Measurements from ENCODE around the gene C20orf144.
A peak's percentile ranks its signal among the peaks of the same experiment; 100 is the strongest.

C20orf144 gene

GRCh38 chr20:33679758-33680485 is 17.8 kb downstream of the C20orf144 start:
- FAIRE-seq, result no peak
- no peak for DNase-seq (ENCODE audit: insufficient read length, low spot score)
- TF ChIP-seq, protein P1, sequence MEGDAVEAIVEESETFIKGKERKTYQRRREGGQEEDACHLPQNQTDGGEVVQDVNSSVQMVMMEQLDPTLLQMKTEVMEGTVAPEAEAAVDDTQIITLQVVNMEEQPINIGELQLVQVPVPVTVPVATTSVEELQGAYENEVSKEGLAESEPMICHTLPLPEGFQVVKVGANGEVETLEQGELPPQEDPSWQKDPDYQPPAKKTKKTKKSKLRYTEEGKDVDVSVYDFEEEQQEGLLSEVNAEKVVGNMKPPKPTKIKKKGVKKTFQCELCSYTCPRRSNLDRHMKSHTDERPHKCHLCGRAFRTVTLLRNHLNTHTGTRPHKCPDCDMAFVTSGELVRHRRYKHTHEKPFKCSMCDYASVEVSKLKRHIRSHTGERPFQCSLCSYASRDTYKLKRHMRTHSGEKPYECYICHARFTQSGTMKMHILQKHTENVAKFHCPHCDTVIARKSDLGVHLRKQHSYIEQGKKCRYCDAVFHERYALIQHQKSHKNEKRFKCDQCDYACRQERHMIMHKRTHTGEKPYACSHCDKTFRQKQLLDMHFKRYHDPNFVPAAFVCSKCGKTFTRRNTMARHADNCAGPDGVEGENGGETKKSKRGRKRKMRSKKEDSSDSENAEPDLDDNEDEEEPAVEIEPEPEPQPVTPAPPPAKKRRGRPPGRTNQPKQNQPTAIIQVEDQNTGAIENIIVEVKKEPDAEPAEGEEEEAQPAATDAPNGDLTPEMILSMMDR (IDR thresholded peaks at IDR 0.05; ENCODE audit: insufficient read depth, missing control alignments), result no peak

GRCh38 chr20:33680686-33681085 is 18.6 kb downstream of the C20orf144 start:
- FAIRE-seq (no peak), DNase-seq (ENCODE audit: insufficient read length, low spot score) (no peak)
- TF ChIP-seq, protein P1 (IDR thresholded peaks at IDR 0.05; ENCODE audit: insufficient read depth, missing control alignments), result no peak

GRCh38 chr20:33681288-33681687 is 19.2 kb downstream of the C20orf144 start:
- peak; percentile 16 for DNase-seq (ENCODE audit: insufficient read length, low spot score)
- FAIRE-seq, result no peak
- TF ChIP-seq, protein P1 (IDR thresholded peaks at IDR 0.05; ENCODE audit: insufficient read depth, missing control alignments), result no peak

DNA sequence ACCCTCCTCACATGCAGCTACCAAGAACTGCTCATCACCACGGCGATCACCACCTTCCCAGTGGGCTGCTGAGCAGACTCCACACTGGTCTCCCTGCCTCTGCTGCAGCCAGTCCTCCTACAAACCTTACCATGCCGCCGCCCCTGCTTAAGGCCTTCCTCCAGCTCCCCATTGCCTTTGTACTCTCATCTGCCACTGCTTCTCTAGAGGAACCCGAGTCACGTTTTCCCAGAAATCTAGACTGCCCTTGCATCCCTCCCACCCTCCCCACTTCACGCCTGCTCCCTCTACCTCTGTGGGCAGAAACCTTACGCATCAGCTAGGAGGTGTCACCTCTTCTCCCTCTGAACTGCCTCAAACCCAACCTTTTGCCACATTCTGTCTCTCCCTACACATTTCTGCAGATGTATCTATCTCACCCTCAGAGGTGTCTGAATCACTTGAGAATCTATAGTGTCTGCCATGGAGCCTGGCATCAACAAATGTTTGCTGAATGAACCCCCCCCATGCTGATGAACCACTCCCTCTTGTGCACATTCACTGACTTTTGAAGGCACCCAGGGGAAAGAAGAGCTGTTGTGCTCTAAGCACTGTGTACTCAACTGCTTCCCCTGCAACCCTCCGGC is 19.7 kb downstream of the C20orf144 start:
- TF ChIP-seq, protein P1 (IDR thresholded peaks at IDR 0.05; ENCODE audit: insufficient read depth, missing control alignments), result no peak
- DNase-seq (ENCODE audit: insufficient read length, low spot score), result no peak
- FAIRE-seq, result no peak

DNA sequence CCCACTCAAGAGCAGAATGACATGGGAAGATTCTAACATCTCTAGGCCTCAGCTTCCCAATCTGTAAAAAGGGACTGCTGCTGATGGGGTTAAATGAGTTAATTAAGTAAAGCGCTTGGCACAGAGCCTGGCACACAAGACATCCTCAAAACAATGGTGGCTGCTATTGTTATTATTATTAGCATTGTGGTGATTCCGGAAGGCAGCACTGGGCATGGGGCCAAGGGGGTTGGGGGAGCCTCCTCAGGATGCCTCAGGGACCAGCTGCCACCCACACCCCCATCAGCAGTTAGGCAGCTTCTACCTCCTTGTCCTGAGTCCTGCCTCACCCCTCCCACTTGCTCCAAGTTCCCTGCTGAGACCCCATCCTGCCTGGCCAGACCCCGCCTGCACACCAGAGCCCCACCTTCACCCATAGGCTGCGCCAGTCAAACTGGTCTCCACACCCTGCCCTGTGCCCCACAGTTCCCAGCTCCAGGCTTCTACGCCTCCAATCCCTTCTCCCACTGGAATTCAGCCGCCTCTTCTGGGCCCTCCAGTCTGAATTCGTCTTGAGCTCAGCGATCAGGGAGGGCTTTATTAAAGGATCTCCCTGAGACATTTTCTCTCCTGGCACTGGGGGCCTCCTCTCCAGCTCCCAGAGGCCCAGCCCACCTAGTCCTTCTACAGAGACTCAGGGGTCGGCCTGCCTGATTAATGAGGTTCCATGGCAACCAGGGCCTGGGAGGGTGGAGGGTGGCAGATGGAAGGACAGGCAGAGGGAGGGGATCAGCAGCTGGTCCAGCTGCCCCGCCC is 22.6 kb downstream of the C20orf144 start:
- FAIRE-seq, result no peak
- TF ChIP-seq, protein P1 (IDR thresholded peaks at IDR 0.05; ENCODE audit: insufficient read depth, missing control alignments), result no peak
- peak; percentile 46 for DNase-seq (ENCODE audit: insufficient read length, low spot score)

DNA sequence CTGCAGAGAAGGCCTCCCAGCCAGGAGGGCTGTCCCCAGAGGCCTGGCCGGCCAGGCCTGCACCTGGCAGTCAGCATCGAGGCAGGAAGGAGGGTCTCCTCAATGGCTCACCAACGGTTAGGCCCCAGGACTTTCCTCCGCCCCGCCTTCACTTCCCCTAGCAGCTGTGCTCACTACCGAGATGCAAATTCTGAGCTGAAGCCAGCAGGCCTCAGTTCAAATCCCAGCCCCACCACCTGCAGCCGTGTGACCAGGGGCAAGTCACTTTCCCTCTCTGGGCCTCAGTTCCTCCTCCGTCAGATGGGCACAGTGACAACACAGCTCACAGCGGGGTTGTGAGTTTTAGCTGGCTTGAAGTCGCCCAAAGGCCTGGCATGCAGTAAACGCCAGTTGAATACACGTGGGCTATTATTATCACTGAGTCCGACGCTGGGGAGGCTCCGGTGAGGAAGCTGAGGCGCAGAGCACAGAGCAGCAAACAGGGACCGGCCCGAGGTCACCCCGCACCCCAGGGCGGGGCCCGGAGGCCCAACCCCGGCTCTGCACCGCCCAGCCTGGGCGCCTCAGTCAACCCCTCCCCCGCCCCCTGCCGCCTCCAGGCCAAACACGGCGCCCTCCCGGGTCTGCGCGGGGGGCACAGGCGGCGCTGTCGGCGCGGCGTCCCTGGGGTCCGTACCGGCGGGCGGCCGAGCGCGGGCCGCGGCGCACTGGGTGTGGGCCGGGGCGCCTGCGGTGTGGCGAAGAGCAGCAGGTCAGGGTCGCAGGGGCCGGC is 23.4 kb downstream of the C20orf144 start:
- no peak for FAIRE-seq
- TF ChIP-seq, protein P1 (IDR thresholded peaks at IDR 0.05; ENCODE audit: insufficient read depth, missing control alignments), result no peak
- no peak for DNase-seq (ENCODE audit: insufficient read length, low spot score)
